Measurements from ENCODE around the gene PSMD1. TPM values are rescaled to one million over a fixed set of nuclear protein-coding genes. Genes with fewer than 3 reads are reported as not detected.
A peak's percentile ranks its signal among the peaks of the same experiment; 100 is the strongest.

The PSMD1 gene
- total and polyA plus RNA-seq, 2 of the 8 experiments (the other 6 are each of a cell fraction or from before 2014, with no cell fraction given), result 179 to 272 TPM

DNA sequence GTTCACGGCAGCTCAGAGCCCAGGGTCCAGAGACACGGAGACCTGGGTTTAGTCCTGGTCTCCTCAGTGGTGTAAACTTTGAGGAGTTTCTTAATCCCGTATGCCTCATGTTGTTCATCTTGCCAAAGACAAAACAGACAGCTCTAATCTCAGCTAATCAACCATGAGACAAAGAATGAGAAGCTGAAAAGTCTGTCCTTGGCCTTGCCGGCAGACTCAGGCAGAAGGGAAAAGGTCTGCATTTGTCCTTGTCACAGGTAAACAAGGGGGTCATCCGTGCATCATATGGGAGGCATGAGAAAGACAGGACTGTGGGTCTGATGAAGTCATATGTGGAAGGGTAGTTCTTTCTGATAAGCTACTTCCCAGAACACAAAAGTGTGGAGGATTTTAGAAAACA lies 139.9 kb downstream of the PSMD1 start:
- Histone ChIP-seq H3K23me2 (ENCODE audit: low read depth, low read length) (peaks cover 5% of the 10 kb centered on the region), H3K9ac (replicated peaks in 1 of 4; ENCODE audit: extremely low read depth in 1 of 4, low read depth in 3 of 4, low read length in 3 of 4) (no peak overlapping the region), H4K20me1 (replicated peaks in 1 of 2; ENCODE audit: control insufficient read depth in 1 of 2, insufficient read depth in 2 of 2, low read length in 2 of 2) (no peaks in the 10 kb centered on the region), H3K4ac (replicated peaks; ENCODE audit: insufficient read length, low read depth, low read length) (no peak overlapping the region), H3K4me3 (ENCODE audit: extremely low read depth in 1 of 4, insufficient read depth in 2 of 4, low read depth in 3 of 4, low read length in 4 of 4) (no peak overlapping the region), H3K27ac (ENCODE audit: low read depth, low read length) (no peak overlapping the region), H4K8ac (ENCODE audit: extremely low read depth, insufficient read depth, low read length) (no peak overlapping the region), H2AK5ac (ENCODE audit: low read depth, low read length) (no peak overlapping the region), H4K5ac (ENCODE audit: insufficient read length, low read depth, low read length) (no peak overlapping the region), H2BK120ac (replicated peaks; ENCODE audit: low read depth, low read length) (no peak overlapping the region), H2BK12ac (ENCODE audit: low read depth, low read length) (no peak overlapping the region), H4K91ac (replicated peaks; ENCODE audit: insufficient read length, low read length) (no peak overlapping the region), H2AFZ (ENCODE audit: low read length) (no peak overlapping the region), H3K36me3 (ENCODE audit: control insufficient read depth in 2 of 4, insufficient read depth in 4 of 4, low read length in 3 of 4) (no peaks in the 10 kb centered on the region; a peak in 1 of 8 replicates), H3K18ac (ENCODE audit: extremely low read depth, low read length) (no peak overlapping the region), H3K14ac (ENCODE audit: insufficient read length) (no peak overlapping the region), H3K23ac (ENCODE audit: insufficient read length) (no peak overlapping the region), H2BK20ac (ENCODE audit: low read length) (no peak overlapping the region), H3K4me2 (ENCODE audit: insufficient read depth in 1 of 2, low read depth in 2 of 2, low read length in 2 of 2) (no peak overlapping the region), H3K79me2 (ENCODE audit: control insufficient read depth in 1 of 2, insufficient read depth in 2 of 2, low read length in 2 of 2) (peaks cover 0 to 8% of the 10 kb centered on the region in 2 experiments; a peak in 2 of 4 replicates), H3K56ac (replicated peaks; ENCODE audit: insufficient read length, low read depth, low read length) (no peak overlapping the region), H2BK5ac (ENCODE audit: low read depth, low read length) (no peak overlapping the region), H3K4me1 (replicated peaks in 1 of 4; ENCODE audit: control insufficient read depth in 3 of 4, insufficient read depth in 4 of 4, low read length in 3 of 4) (peaks cover 0 to 7% (median 2%) of the 10 kb centered on the region in 4 experiments; a peak in 3 of 7 replicates), H3K79me1 (ENCODE audit: low read depth, low read length) (peaks cover 5% of the 10 kb centered on the region; the same call in 1 of the 2 replicates), H3K9me3 (ENCODE audit: insufficient read depth in 2 of 2, low read depth in 1 of 2, low read length in 1 of 2) (peaks cover 2 to 3% of the 10 kb centered on the region in 2 experiments; a peak in 1 of 4 replicates), H2BK15ac (ENCODE audit: low read length) (0 out of 2 replicates have a peak overlapping the region, but pooled peaks have one; percentile 4), H3K27me3 (replicated peaks in 1 of 4; ENCODE audit: control insufficient read depth in 3 of 4, extremely low read depth in 1 of 4, insufficient read depth in 3 of 4, low read length in 3 of 4) (no peaks in the 10 kb centered on the region)
- WGBS, 2 experiments (ENCODE audit: extremely low coverage in 1 of 2, insufficient coverage in 1 of 2, insufficient read length in 1 of 2, insufficient replicate concordance in 2 of 2, low coverage in 1 of 2, low lambda C conversion rate in 2 of 2, missing lambda C conversion rate in 1 of 2), result 90% methylated on average over 5 of the region's 5 CpGs; no CpG with 5 or more reads in 1 of the 2 experiments
- FAIRE-seq (no peak), DNase-seq (ENCODE audit: low read depth in 1 of 2, low spot score in 2 of 2) (no peak)
- CTCF ChIA-PET (ENCODE audit: partially characterized antibody), result interaction anchor here (0.7 to 1.5 kb wide), 4 partner anchors 8 to 212 kb away, joined by 3 to 9 read pairs (median 3); no protein-coding TSS in a partner anchor
- POLR2A ChIA-PET (ENCODE audit: partially characterized antibody), result interaction anchor here (0.6 to 1.1 kb wide), 2 partner anchors 18 to 269 kb away, joined by 3 to 4 read pairs; no protein-coding TSS in a partner anchor
- TF ChIP-seq BCL11A (IDR thresholded peaks at IDR 0.05; ENCODE audit: low read depth in 2 of 2, low read length in 2 of 2) (no peak), TCF12 (IDR thresholded peaks at IDR 0.05; ENCODE audit: low read depth, low read length) (no peak), BRCA1 (IDR thresholded peaks at IDR 0.05; ENCODE audit: low read depth, low read length) (no peak)
